Brain microvascular endothelial cell (primary cell): ENCODE data around the gene TWIST2.

ENCODE experiments used
- DNase-seq: peaks from one replicate; pipeline ENCODE4 v3.0.0-alpha.2; 2020
- H3K27ac ChIP-seq: fragments of 250-450 bp; sonication (Bioruptor Pico); 2 replicates; pipeline ENCODE4 v1.5.1; 2020; ENCODE audit warnings: mild to moderate bottlenecking, moderate library complexity
- H3K27me3 ChIP-seq: fragments of 250-450 bp; sonication (Bioruptor Pico); replicated peaks from 2 replicates; pipeline ENCODE4 v1.5.1; 2020; ENCODE audit warnings: mild to moderate bottlenecking
- H3K36me3 ChIP-seq: fragments of 250-450 bp; sonication (Bioruptor Pico); replicated peaks from 2 replicates; pipeline ENCODE4 v1.5.1; 2020; ENCODE audit warnings: mild to moderate bottlenecking
- H3K4me3 ChIP-seq: 2 replicates; pipeline ENCODE4 v1.5.1; 2011; ENCODE audit warnings: low read depth, mild to moderate bottlenecking, control low read depth, low read length, moderate library complexity
- in situ Hi-C: cut with HindIII; loops from 2 replicates; pipeline ENCODE4 v1.10.0; 2017; ENCODE audit warnings: low sequenced_read_pairs, low pct_ligation_motif_present
- TF ChIP-seq, protein P1 (sequence below): IDR thresholded peaks from 2 replicates; pipeline ENCODE4 v1.5.1; 2011; ENCODE audit warnings: low read depth, mild to moderate bottlenecking, moderate library complexity, low read length, control low read depth, inconsistent platforms; ENCODE audit errors: missing control alignments

The TWIST2 gene

DNA sequence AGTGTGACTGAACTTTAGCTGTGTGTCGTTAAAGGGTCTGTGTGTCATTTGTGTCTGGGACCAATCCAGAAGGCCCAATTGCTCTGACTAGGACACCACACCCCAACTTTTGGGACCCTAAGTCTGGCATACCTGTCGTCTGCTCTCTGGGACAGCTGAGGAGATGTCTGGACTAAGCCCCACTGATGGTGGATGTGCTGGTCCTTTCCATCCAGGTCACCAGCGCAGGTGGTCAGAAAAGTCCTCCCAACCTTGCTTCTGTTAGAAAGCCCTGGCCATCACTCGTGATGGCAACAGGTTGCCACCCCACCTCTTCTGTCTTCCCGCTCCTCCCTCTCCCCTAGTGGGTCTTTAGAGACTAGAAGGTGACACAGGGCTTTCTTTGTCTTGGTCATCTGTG is 37.6 kb upstream of the TWIST2 start:
- in situ Hi-C loops, result no loop called here
- H3K27me3 ChIP-seq, result no peaks in the 10 kb centered on the region

DNA sequence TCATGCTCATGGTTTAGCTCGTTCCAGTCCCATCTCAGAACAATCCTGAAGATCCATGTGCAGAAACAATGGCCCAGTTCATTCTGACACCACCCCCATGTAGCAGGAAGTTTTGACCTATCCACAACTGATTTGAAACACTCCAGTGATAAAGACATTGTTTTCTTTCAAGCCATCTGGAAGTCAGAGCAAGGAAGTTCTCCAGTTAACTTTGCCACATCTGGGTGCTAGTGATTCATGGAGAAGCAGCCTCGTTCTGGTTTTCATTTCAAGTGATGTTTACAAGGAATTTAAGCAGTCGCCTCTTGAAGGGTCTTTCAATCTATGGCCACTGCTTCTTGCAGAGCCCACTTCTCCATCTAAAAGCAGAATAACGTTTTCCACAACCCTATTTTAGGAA is 36.6 kb upstream of the TWIST2 start:
- TF ChIP-seq, protein P1, sequence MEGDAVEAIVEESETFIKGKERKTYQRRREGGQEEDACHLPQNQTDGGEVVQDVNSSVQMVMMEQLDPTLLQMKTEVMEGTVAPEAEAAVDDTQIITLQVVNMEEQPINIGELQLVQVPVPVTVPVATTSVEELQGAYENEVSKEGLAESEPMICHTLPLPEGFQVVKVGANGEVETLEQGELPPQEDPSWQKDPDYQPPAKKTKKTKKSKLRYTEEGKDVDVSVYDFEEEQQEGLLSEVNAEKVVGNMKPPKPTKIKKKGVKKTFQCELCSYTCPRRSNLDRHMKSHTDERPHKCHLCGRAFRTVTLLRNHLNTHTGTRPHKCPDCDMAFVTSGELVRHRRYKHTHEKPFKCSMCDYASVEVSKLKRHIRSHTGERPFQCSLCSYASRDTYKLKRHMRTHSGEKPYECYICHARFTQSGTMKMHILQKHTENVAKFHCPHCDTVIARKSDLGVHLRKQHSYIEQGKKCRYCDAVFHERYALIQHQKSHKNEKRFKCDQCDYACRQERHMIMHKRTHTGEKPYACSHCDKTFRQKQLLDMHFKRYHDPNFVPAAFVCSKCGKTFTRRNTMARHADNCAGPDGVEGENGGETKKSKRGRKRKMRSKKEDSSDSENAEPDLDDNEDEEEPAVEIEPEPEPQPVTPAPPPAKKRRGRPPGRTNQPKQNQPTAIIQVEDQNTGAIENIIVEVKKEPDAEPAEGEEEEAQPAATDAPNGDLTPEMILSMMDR, result no peak
- no peak for DNase-seq
- in situ Hi-C loops, result no loop called here

More for the DNA sequence above, 37.6 kb upstream of the TWIST2 start:
- H3K27ac ChIP-seq, result no peak overlapping the region
- H3K4me3 ChIP-seq, result no peak overlapping the region
- TF ChIP-seq, protein P1, result no peak
- no peaks in the 10 kb centered on the region for H3K36me3 ChIP-seq
- no peak for DNase-seq

DNA sequence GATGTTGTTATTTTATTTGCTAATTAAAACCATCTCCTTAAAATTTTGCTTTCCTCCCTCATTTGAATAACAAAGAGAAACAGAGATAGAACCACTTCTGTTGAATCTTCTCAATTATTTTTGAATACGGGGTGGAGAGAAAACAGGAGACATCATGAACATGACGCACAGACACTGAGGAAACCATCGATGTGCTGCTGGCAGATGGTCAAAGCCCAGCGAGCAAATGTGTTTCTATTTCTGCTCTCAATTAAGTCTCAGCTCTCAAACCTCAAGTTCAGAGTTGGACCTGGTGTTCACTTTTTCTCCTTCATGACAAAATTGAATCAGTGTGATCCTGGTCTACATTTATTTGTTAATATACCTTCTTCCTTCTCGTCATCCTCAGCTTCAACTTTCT is 36.1 kb upstream of the TWIST2 start:
- TF ChIP-seq, protein P1, result no peak
- Histone ChIP-seq H3K4me3 (no peak overlapping the region), H3K27me3 (no peaks in the 10 kb centered on the region), H3K27ac (no peak overlapping the region), H3K36me3 (no peaks in the 10 kb centered on the region)
- in situ Hi-C loops, result no loop called here
- DNase-seq, result no peak

More for the DNA sequence above, 36.6 kb upstream of the TWIST2 start:
- Histone ChIP-seq H3K27me3 (no peaks in the 10 kb centered on the region), H3K4me3 (no peak overlapping the region), H3K27ac (no peak overlapping the region), H3K36me3 (no peaks in the 10 kb centered on the region)

DNA sequence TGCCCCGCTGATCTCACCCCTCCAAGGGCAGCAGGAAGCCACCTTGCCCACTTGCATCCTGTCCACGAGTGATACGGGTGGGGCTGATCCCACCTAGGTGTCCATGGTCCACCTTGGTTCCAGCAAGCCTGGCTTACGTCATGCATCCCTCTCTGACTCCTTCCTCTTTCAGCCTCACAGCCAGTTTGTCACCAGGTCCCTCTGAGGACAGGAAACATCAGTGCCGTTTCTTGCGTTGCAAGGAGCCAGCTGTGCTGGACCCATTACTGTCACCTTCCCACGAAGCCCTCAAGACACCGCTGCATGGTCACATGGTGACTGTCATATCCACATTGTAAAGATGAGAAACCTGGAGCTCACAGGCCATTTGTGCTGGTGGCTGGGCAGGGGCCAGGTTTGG is 34.8 kb upstream of the TWIST2 start:
- no peaks in the 10 kb centered on the region for H3K36me3 ChIP-seq
- no peaks in the 10 kb centered on the region for H3K27me3 ChIP-seq
- TF ChIP-seq, protein P1, result no peak
- in situ Hi-C loops, result no loop called here
- no peak overlapping the region for H3K27ac ChIP-seq
- no peak overlapping the region for H3K4me3 ChIP-seq
- no peak for DNase-seq

DNA sequence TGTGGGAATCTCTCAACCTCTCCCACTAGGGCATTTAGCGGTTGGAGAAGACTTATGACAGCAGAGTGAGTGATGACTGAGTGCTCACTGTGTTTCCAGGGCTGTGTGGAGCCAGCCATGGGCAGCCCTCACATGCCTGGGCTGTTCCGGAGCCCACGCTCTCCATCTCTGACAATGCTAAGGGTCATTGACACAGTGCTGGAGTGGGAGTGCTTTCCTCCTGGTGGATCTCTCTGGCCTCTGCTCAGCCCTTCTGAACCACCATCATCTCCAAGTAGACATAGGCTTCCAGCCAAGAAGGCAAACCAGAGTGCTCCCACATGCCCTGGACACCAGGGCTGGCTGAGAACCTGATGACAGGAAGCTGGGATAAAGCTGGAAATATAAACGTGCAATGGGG is 33.1 kb upstream of the TWIST2 start:
- TF ChIP-seq, protein P1, result no peak
- H3K4me3 ChIP-seq, result no peak overlapping the region

DNA sequence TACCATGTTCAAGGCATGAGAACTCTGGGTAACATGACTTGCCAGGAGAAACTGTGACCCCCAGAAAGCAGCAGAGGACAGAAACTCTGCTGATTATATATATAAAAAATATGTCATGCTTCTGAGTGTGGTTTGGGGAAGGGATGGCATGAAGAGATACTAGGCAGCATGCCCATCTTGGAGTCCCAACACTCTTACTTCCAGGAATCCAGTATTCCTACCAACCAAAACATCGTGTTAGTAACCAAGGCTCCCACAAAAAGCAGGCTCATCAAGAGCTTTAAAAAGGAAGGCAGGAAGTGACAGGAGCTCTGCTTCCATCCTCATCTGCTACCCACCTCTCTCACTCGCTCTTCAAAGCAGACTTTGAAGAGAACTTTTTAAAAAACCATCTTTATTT is 31.6 kb upstream of the TWIST2 start:
- H3K27me3 ChIP-seq, result no peaks in the 10 kb centered on the region
- H3K4me3 ChIP-seq, result no peak overlapping the region
- in situ Hi-C loops, result no loop called here
- no peak for DNase-seq
- H3K36me3 ChIP-seq, result no peaks in the 10 kb centered on the region
- TF ChIP-seq, protein P1, result no peak
- H3K27ac ChIP-seq, result no peak overlapping the region

More for the DNA sequence above, 33.1 kb upstream of the TWIST2 start:
- in situ Hi-C loops, result no loop called here
- H3K27me3 ChIP-seq, result no peaks in the 10 kb centered on the region
- no peak for DNase-seq
- no peak overlapping the region for H3K27ac ChIP-seq
- H3K36me3 ChIP-seq, result no peaks in the 10 kb centered on the region
